Astrocyte of the cerebellum (primary cell): ENCODE measurements around the gene GPR157.
"Not testable (repeated sequence)": the region's sequence is repeated elsewhere in the genome, so short reads cannot be mapped to it uniquely, and the experiment has no call there.

ENCODE experiments used
- DNase-seq: peaks from one replicate; pipeline ENCODE4 v3.0.0-alpha.2; 2011; ENCODE audit warnings: low read depth
- H3K4me3 ChIP-seq: 2 replicates; pipeline ENCODE4 v1.5.1; 2011; ENCODE audit warnings: mild to moderate bottlenecking, low read depth, low read length, moderate library complexity
- CTCF ChIP-seq: IDR thresholded peaks from 2 replicates; pipeline ENCODE4 v1.5.1; 2012; ENCODE audit warnings: low read length, low read depth, moderate library complexity, mild to moderate bottlenecking; ENCODE audit errors: missing control alignments
- in situ Hi-C: cut with HindIII; loops from 2 replicates; pipeline ENCODE4 v1.10.0; 2017; ENCODE audit warnings: low sequenced_read_pairs

GPR157 gene

GRCh38 chr1:9135073-9135836 is 6.4 kb upstream of the GPR157 start:
- no peak for TF ChIP-seq CTCF
- in situ Hi-C loops: no loop called here
- no peak overlapping the region for H3K4me3 ChIP-seq
- no peak for DNase-seq

- in situ Hi-C loops: no loop called here
- DNase-seq: no peak
- no peak overlapping the region for H3K4me3 ChIP-seq
- no peak for TF ChIP-seq CTCF
Measured at GRCh38 chr1:9133870-9134585, 5.1 kb upstream of the GPR157 start.

GRCh38 chr1:9129266-9130041 is 552 bp upstream of the GPR157 start:
- no peak for TF ChIP-seq CTCF
- in situ Hi-C loops: no loop called here
- H3K4me3 ChIP-seq: peak overlapping the region; percentile 36
- DNase-seq: no peak

GRCh38 chr1:9128166-9128519 is 759 bp downstream of the GPR157 start:
- TF ChIP-seq CTCF: no peak
- H3K4me3 ChIP-seq: peak overlapping the region; percentile 44
- DNase-seq: no peak
- in situ Hi-C loops: no loop called here

GRCh38 chr1:9127395-9128165 is 1.3 kb downstream of the GPR157 start:
- no peak for DNase-seq
- TF ChIP-seq CTCF: no peak
- in situ Hi-C loops: no loop called here
- peak overlapping the region; percentile 44 for H3K4me3 ChIP-seq

GRCh38 chr1:9126511-9126910 is 2.4 kb downstream of the GPR157 start:
- DNase-seq: no peak
- in situ Hi-C loops: no loop called here
- no peak for TF ChIP-seq CTCF
- no peak overlapping the region for H3K4me3 ChIP-seq

GRCh38 chr1:9125847-9126246 is 3.1 kb downstream of the GPR157 start:
- H3K4me3 ChIP-seq, in situ Hi-C loops, DNase-seq: not testable (repeated sequence)
